HEK293 (cell line): ENCODE results near the gene SLC25A17.
"Not testable (repeated sequence)": the region's sequence is repeated elsewhere in the genome, so short reads cannot be mapped to it uniquely, and the experiment has no call there.

Source experiments
- CTCF ChIA-PET: fragments of 350-600 bp; formaldehyde crosslinking; extraction: SDS; loops from one replicate; lab custom pipeline; 2021; ENCODE audit warnings: antibody characterized with exemption; lab: Yijun Ruan, JAX
- POLR2A ChIA-PET: fragments of 300-600 bp; formaldehyde crosslinking; extraction: SDS; loops from one replicate; lab custom pipeline; 2020; ENCODE audit warnings: antibody characterized with exemption, inconsistent platforms; lab: Yijun Ruan, JAX
- H3K27ac ChIP-seq: fragments of 200-500 bp; sonication (Bioruptor generic); 2 replicates; pipeline ENCODE4 v1.5.1; 2014; ENCODE audit warnings: low read depth, low read length, control low read depth, inconsistent platforms; ENCODE audit errors: extremely low read depth
- H3K36me3 ChIP-seq, 2 experiments: fragments of 200-500 bp in 1 of 2; sonication (Bioruptor generic) in 1 of 2; 1 replicate in 1 of 2; 2 replicates in 1 of 2; pipeline ENCODE4 v1.5.1; 2014 to 2017; ENCODE audit warnings: inconsistent platforms in 2 of 2, low read length in 2 of 2; ENCODE audit not compliant: control insufficient read depth in 2 of 2, insufficient read depth in 1 of 2
- H3K4me1 ChIP-seq: fragments of 200-500 bp; sonication (Bioruptor generic); 2 replicates; pipeline ENCODE4 v1.5.1; 2014; ENCODE audit warnings: mild to moderate bottlenecking, low read length, inconsistent platforms; ENCODE audit not compliant: control insufficient read depth, insufficient read depth
- H3K4me3 ChIP-seq: 2 replicates; pipeline ENCODE4 v1.5.1; 2011; ENCODE audit warnings: low read depth, mild to moderate bottlenecking, control low read depth, low read length, moderate library complexity
- H3K9me3 ChIP-seq: fragments of 200-500 bp; sonication (Bioruptor generic); 2 replicates; pipeline ENCODE4 v1.5.1; 2014; ENCODE audit warnings: low read depth, low read length, inconsistent platforms; ENCODE audit not compliant: control insufficient read depth, insufficient read depth
- HIC1 ChIP-seq: fragments of 450-650 bp; formaldehyde crosslinking; IDR thresholded peaks from 2 replicates; pipeline ENCODE4 v1.5.1; 2016; ENCODE audit warnings: missing biosample characterization, missing genetic modification characterization
- KLF16 ChIP-seq: fragments of 450-650 bp; formaldehyde crosslinking; IDR thresholded peaks from 2 replicates; pipeline ENCODE4 v1.5.1; 2017; ENCODE audit warnings: missing biosample characterization, missing genetic modification characterization
- SCRT1 ChIP-seq: fragments of 450-650 bp; formaldehyde crosslinking; IDR thresholded peaks from 2 replicates; pipeline ENCODE4 v1.5.1; 2016; ENCODE audit warnings: missing biosample characterization, missing genetic modification characterization, borderline replicate concordance
- SP2 ChIP-seq: fragments of 450-650 bp; formaldehyde crosslinking; IDR thresholded peaks from 2 replicates; pipeline ENCODE4 v1.5.1; 2016; ENCODE audit warnings: missing biosample characterization, missing genetic modification characterization
- SP3 ChIP-seq: fragments of 450-650 bp; formaldehyde crosslinking; IDR thresholded peaks from 2 replicates; pipeline ENCODE4 v1.5.1; 2016; ENCODE audit warnings: missing biosample characterization, missing genetic modification characterization
- SP7 ChIP-seq: fragments of 450-650 bp; formaldehyde crosslinking; IDR thresholded peaks from 2 replicates; pipeline ENCODE4 v1.5.1; 2016; ENCODE audit warnings: missing biosample characterization, missing genetic modification characterization
- ZBTB21 ChIP-seq: fragments of 450-650 bp; formaldehyde crosslinking; IDR thresholded peaks from 2 replicates; pipeline ENCODE4 v1.5.1; 2017; ENCODE audit warnings: missing biosample characterization, missing genetic modification characterization
- ZFP37 ChIP-seq: fragments of 450-650 bp; formaldehyde crosslinking; IDR thresholded peaks from 2 replicates; pipeline ENCODE4 v1.5.1; 2016; ENCODE audit warnings: missing biosample characterization, missing genetic modification characterization
- ZIC2 ChIP-seq: fragments of 450-650 bp; formaldehyde crosslinking; IDR thresholded peaks from 2 replicates; pipeline ENCODE4 v1.5.1; 2016; ENCODE audit warnings: missing biosample characterization, missing genetic modification characterization
- ZNF366 ChIP-seq: fragments of 450-650 bp; formaldehyde crosslinking; conservative IDR thresholded peaks from 2 replicates; pipeline ENCODE4 v1.5.1; 2016; ENCODE audit warnings: missing biosample characterization, missing genetic modification characterization
- ZNF48 ChIP-seq: fragments of 450-650 bp; formaldehyde crosslinking; IDR thresholded peaks from 2 replicates; pipeline ENCODE4 v1.5.1; 2016; ENCODE audit warnings: missing biosample characterization, missing genetic modification characterization
- ZNF560 ChIP-seq: fragments of 450-650 bp; formaldehyde crosslinking; IDR thresholded peaks from 2 replicates; pipeline ENCODE4 v1.5.1; 2017; ENCODE audit warnings: missing biosample characterization, missing genetic modification characterization, borderline replicate concordance
- ZNF585B ChIP-seq: fragments of 450-650 bp; formaldehyde crosslinking; IDR thresholded peaks from 2 replicates; pipeline ENCODE4 v1.5.1; 2016; ENCODE audit warnings: missing biosample characterization, missing genetic modification characterization
- ZNF596 ChIP-seq: fragments of 450-650 bp; IDR thresholded peaks from 2 replicates; pipeline ENCODE4 v1.5.0; 2018; ENCODE audit warnings: missing biosample characterization, mild to moderate bottlenecking, missing genetic modification characterization, moderate library complexity
- ZNF629 ChIP-seq: fragments of 450-650 bp; formaldehyde crosslinking; IDR thresholded peaks from 2 replicates; pipeline ENCODE4 v1.5.1; 2017; ENCODE audit warnings: missing biosample characterization, missing genetic modification characterization

The SLC25A17 gene

GRCh38 chr22:40818747-40819598 is at the start of gene SLC25A17 (continued):
- TF ChIP-seq ZNF629 (tag by site-specific recombination) (no peak), ZNF560 (tag by site-specific recombination) (no peak), KLF16 (tag by site-specific recombination) (0 out of 2 replicates have a peak, but pooled peaks have one; percentile 27), SP3 (tag by site-specific recombination) (peak; percentile 77), ZBTB21 (tag by site-specific recombination) (0 out of 2 replicates have a peak, but pooled peaks have one; percentile 11)

GRCh38 chr22:40868379-40868778 is 49.2 kb upstream of the SLC25A17 start:
- H3K36me3 ChIP-seq = peaks cover 14 to 22% of the 10 kb centered on the region in 2 experiments
- not testable (repeated sequence) for H3K27ac ChIP-seq, H3K9me3 ChIP-seq, H3K4me3 ChIP-seq, H3K4me1 ChIP-seq
- ChIA-PET CTCF (interaction anchor here (0.9 kb wide), 1 partner anchor 17 kb away, joined by 3 read pairs; no protein-coding TSS in a partner anchor), POLR2A (interaction anchor here (0.7 to 2.6 kb wide), 4 partner anchors 9 to 143 kb away, joined by 3 to 14 read pairs (median 4); partner anchors contain the start of genes ST13 and XPNPEP3)

GRCh38 chr22:40867109-40867508 is 48.0 kb upstream of the SLC25A17 start:
- Histone ChIP-seq H3K36me3 (peaks cover 10 to 19% of the 10 kb centered on the region in 2 experiments), H3K4me3 (no peak overlapping the region), H3K4me1 (0 out of 2 replicates have a peak, but pooled peaks cover 4% of the 10 kb centered on the region), H3K9me3 (no peaks in the 10 kb centered on the region), H3K27ac (no peak overlapping the region)
- POLR2A ChIA-PET = interaction anchor here (2.6 kb wide), 1 partner anchor 10 kb away, joined by 14 read pairs; the partner anchor contains the start of genes ST13 and XPNPEP3
- CTCF ChIA-PET = interaction anchor here (0.8 to 1.2 kb wide), 5 partner anchors 9 to 370 kb away, joined by 3 to 6 read pairs (median 4); partner anchors contain the start of genes ST13 and XPNPEP3
- TF ChIP-seq HIC1 (tag by site-specific recombination) = no peak
- TF ChIP-seq, all 188 proteins: peak for 0

GRCh38 chr22:40862537-40862936 is 43.4 kb upstream of the SLC25A17 start:
- Histone ChIP-seq H3K27ac (no peak overlapping the region), H3K36me3 (peaks cover 13 to 16% of the 10 kb centered on the region in 2 experiments; a peak in 2 of 3 replicates), H3K4me1 (0 out of 2 replicates have a peak, but pooled peaks cover 6% of the 10 kb centered on the region), H3K4me3 (no peak overlapping the region), H3K9me3 (no peaks in the 10 kb centered on the region)
- ChIA-PET POLR2A (no interaction called here), CTCF (no interaction called here)
- TF ChIP-seq SP2 (no peak), ZNF585B (tag by site-specific recombination) (0 out of 2 replicates have a peak, but pooled peaks have one; percentile 26), SP7 (peak; percentile 93)

GRCh38 chr22:40862013-40862412 is 42.9 kb upstream of the SLC25A17 start, which contains the start of gene DNAJB7:
Gene DNAJB7 (minus strand): TSS chr22:40862113. CDS start chr22:40861994, 119 bp downstream.
- Histone ChIP-seq H3K4me1 (0 out of 2 replicates have a peak, but pooled peaks cover 6% of the 10 kb centered on the region), H3K36me3 (peaks cover 13 to 16% of the 10 kb centered on the region in 2 experiments; a peak in 2 of 3 replicates), H3K9me3 (no peaks in the 10 kb centered on the region), H3K27ac (no peak within 1 kb of the TSS), H3K4me3 (no peak within 1 kb of the TSS)
- ChIA-PET CTCF (interaction anchor here (0.5 to 0.8 kb wide), 2 partner anchors 176 to 375 kb away, joined by 3 read pairs; no protein-coding TSS in a partner anchor), POLR2A (no interaction called here)
- TF ChIP-seq ZNF366 (tag by site-specific recombination) (no peak), ZNF48 (tag by site-specific recombination) (no peak), ZIC2 (tag by site-specific recombination) (no peak), ZFP37 (tag by site-specific recombination) (no peak), SCRT1 (tag by site-specific recombination) (no peak), ZNF596 (no peak)
